Gastrocnemius medialis (tissue), 4 donors: ENCODE measurements around the gene MED13L. TPM values are rescaled to one million over a fixed set of nuclear protein-coding genes. Genes with fewer than 3 reads are reported as not detected.

Experiments
- ATAC-seq, 2 donors: fragments of 150-250 bp; one replicate each; pipeline ENCODE4 v1.9.1; 2016
- DNase-seq, 2 donors: peaks; one replicate each; pipeline ENCODE4 v3.0.0-alpha.2; 2019
- H3K27ac ChIP-seq, 4 donors: fragments of 200-600 bp; sonication (generic); 1 replicate in 1 of 4; 2 replicates in 3 of 4; pipeline ENCODE4 v1.5.1; 2016 to 2018; ENCODE audit warnings: mild to moderate bottlenecking in 2 of 4, moderate library complexity in 1 of 4
- H3K27me3 ChIP-seq, 3 donors: fragments of 200-600 bp; sonication (generic) in 2 of 3; 1 replicate in 1 of 3; 2 replicates in 2 of 3; pipeline versions ENCODE4 v1.5.1 to v1.6.0; 2016 to 2019; ENCODE audit warnings: mild to moderate bottlenecking in 1 of 3, moderate library complexity in 1 of 3
- H3K36me3 ChIP-seq, 2 donors: fragments of 200-600 bp; sonication (generic) in 1 of 2; one replicate each; pipeline ENCODE4 v1.5.1; 2017 to 2018
- H3K4me1 ChIP-seq, 2 donors: fragments of 200-600 bp; sonication (generic) in 1 of 2; one replicate each; pipeline ENCODE4 v1.5.1; 2016 to 2017; ENCODE audit warnings: mild to moderate bottlenecking in 2 of 2
- H3K4me3 ChIP-seq, 4 donors: fragments of 200-600 bp; sonication (generic) in 3 of 4; 1 replicate in 1 of 4; 2 replicates in 3 of 4; pipeline ENCODE4 v1.5.1; 2016 to 2019; ENCODE audit warnings: mild to moderate bottlenecking in 2 of 4
- H3K9me3 ChIP-seq, 3 donors: fragments of 200-600 bp; sonication (generic) in 2 of 3; 1 replicate in 1 of 3; 2 replicates in 2 of 3; pipeline ENCODE4 v1.5.1; 2016 to 2019
- CTCF ChIP-seq, 5 experiments: fragments of 450-650 bp in 3 of 5; fragments of 200-600 bp in 2 of 5; sonication (generic) in 2 of 5; IDR thresholded peaks in 4 of 5; conservative IDR thresholded peaks in 1 of 5; 1 replicate in 4 of 5; 2 replicates in 1 of 5; pipeline ENCODE4 v1.5.1; 2016 to 2019; ENCODE audit warnings: antibody characterized with exemption in 5 of 5, mild to moderate bottlenecking in 3 of 5, moderate library complexity in 3 of 5
- POLR2A ChIP-seq, 2 donors: fragments of 450-650 bp; IDR thresholded peaks; one replicate each; pipeline ENCODE4 v1.6.1; 2017; ENCODE audit warnings: antibody characterized with exemption in 2 of 2, mild to moderate bottlenecking in 2 of 2, moderate library complexity in 2 of 2
- in situ Hi-C, 4 donors: fragments of 200-750 bp; cut with MboI; loops; one replicate each; pipeline versions ENCODE4 v1.15.0 to v1.8.0; 2017; ENCODE audit warnings: low sequenced_read_pairs in 4 of 4
- intact Hi-C: fragments of 100-400 bp; cut with DNase I; formaldehyde crosslinking; loops from one replicate; pipeline ENCODE4 v1.15.1; 2023; ENCODE audit warnings: low total_unique reads
- total RNA-seq, 4 donors: library from RNA; depleted of rRNA; stranded (reverse); fragments of >200 nt; gene quantifications; one replicate each; pipeline versions ENCODE4 v1.1.0 to v1.2.3, GENCODE V29; 2016

The MED13L gene
- total RNA-seq, 4 donors from 2014 or later, result 59.5 to 92.6 (median 74.1) TPM

- H3K4me1 ChIP-seq, result peaks cover 70 to 74% of the 10 kb centered on the region in 2 donors
- no peak for ATAC-seq
- in situ Hi-C loops, result loop anchor here in 2 of 4 donors (10.0 to 25.0 kb wide), 2 partner anchors 337 to 344 kb away; no protein-coding TSS in a partner anchor
Measured at GRCh38 chr12:116267948-116268347, 9.5 kb downstream of the MED13L start.

GRCh38 chr12:116266631-116267349, 10.7 kb downstream of the MED13L start:
- H3K27ac ChIP-seq, result peak overlapping the region in 2 of 4 donors; percentile 25 to 32
- no peaks in the 10 kb centered on the region for H3K9me3 ChIP-seq
- intact Hi-C loops (no loop called here), in situ Hi-C loops (loop anchor here in 2 of 4 donors (10.0 to 25.0 kb wide), 2 partner anchors 338 to 346 kb away; no protein-coding TSS in a partner anchor)
- DNase-seq, result no peak
- no peaks in the 10 kb centered on the region for H3K27me3 ChIP-seq
- peaks cover 71 to 74% of the 10 kb centered on the region in 2 donors for H3K4me1 ChIP-seq
- TF ChIP-seq CTCF (IDR thresholded peaks at IDR 0.05 in 4 of 5, conservative IDR thresholded peaks at IDR 0.05 in 1 of 5), result no peak
- no peak for TF ChIP-seq POLR2A (IDR thresholded peaks at IDR 0.05)
- H3K4me3 ChIP-seq, result no peak overlapping the region
- no peak for ATAC-seq
- no peaks in the 10 kb centered on the region for H3K36me3 ChIP-seq

More at GRCh38 chr12:116267948-116268347, 9.5 kb downstream of the MED13L start:
- no peaks in the 10 kb centered on the region for H3K36me3 ChIP-seq
- H3K9me3 ChIP-seq, result no peaks in the 10 kb centered on the region
- TF ChIP-seq POLR2A (IDR thresholded peaks at IDR 0.05) (no peak), CTCF (IDR thresholded peaks at IDR 0.05 in 4 of 5, conservative IDR thresholded peaks at IDR 0.05 in 1 of 5) (no peak)
- intact Hi-C loops, result no loop called here
- H3K27ac ChIP-seq, result no peak overlapping the region
- DNase-seq, result no peak
- H3K4me3 ChIP-seq, result no peak overlapping the region
- H3K27me3 ChIP-seq, result no peaks in the 10 kb centered on the region

- ATAC-seq (peak; percentile 76 to 94), DNase-seq (no peak)
- intact Hi-C loops, result no loop called here
- Histone ChIP-seq H3K27ac (peak overlapping the region in 2 of 4 donors; percentile 25 to 32), H3K4me1 (peaks cover 73 to 75% of the 10 kb centered on the region in 2 donors), H3K27me3 (no peaks in the 10 kb centered on the region), H3K4me3 (no peak overlapping the region), H3K9me3 (no peaks in the 10 kb centered on the region), H3K36me3 (no peaks in the 10 kb centered on the region)
- in situ Hi-C loops, result loop anchor here in 2 of 4 donors (10.0 to 25.0 kb wide), 2 partner anchors 339 to 346 kb away; no protein-coding TSS in a partner anchor
- TF ChIP-seq CTCF (IDR thresholded peaks at IDR 0.05 in 4 of 5, conservative IDR thresholded peaks at IDR 0.05 in 1 of 5) (no peak), POLR2A (IDR thresholded peaks at IDR 0.05) (no peak)
Measured at GRCh38 chr12:116266168-116266601, 11.3 kb downstream of the MED13L start.

- no peaks in the 10 kb centered on the region for H3K9me3 ChIP-seq
- peaks cover 74 to 81% of the 10 kb centered on the region in 2 donors for H3K4me1 ChIP-seq
- peak overlapping the region in 3 of 4 donors; percentile 4 to 34 (median 32) for H3K27ac ChIP-seq
- intact Hi-C loops (no loop called here), in situ Hi-C loops (loop anchor here in 2 of 4 donors (10.0 to 25.0 kb wide), 2 partner anchors 339 to 347 kb away; no protein-coding TSS in a partner anchor)
- H3K27me3 ChIP-seq, result no peaks in the 10 kb centered on the region
- H3K4me3 ChIP-seq, result no peak overlapping the region
- TF ChIP-seq POLR2A (IDR thresholded peaks at IDR 0.05), result no peak
- TF ChIP-seq CTCF (IDR thresholded peaks at IDR 0.05 in 4 of 5, conservative IDR thresholded peaks at IDR 0.05 in 1 of 5), result no peak
- no peaks in the 10 kb centered on the region for H3K36me3 ChIP-seq
- no peak for ATAC-seq
- no peak for DNase-seq
Measured at GRCh38 chr12:116265351-116266147, 11.9 kb downstream of the MED13L start.
